Measurements from ENCODE around the gene HEPHL1.
"Not testable (repeated sequence)": the region's sequence is repeated elsewhere in the genome, so short reads cannot be mapped to it uniquely, and the experiment has no call there.

HEPHL1 gene, protein sequence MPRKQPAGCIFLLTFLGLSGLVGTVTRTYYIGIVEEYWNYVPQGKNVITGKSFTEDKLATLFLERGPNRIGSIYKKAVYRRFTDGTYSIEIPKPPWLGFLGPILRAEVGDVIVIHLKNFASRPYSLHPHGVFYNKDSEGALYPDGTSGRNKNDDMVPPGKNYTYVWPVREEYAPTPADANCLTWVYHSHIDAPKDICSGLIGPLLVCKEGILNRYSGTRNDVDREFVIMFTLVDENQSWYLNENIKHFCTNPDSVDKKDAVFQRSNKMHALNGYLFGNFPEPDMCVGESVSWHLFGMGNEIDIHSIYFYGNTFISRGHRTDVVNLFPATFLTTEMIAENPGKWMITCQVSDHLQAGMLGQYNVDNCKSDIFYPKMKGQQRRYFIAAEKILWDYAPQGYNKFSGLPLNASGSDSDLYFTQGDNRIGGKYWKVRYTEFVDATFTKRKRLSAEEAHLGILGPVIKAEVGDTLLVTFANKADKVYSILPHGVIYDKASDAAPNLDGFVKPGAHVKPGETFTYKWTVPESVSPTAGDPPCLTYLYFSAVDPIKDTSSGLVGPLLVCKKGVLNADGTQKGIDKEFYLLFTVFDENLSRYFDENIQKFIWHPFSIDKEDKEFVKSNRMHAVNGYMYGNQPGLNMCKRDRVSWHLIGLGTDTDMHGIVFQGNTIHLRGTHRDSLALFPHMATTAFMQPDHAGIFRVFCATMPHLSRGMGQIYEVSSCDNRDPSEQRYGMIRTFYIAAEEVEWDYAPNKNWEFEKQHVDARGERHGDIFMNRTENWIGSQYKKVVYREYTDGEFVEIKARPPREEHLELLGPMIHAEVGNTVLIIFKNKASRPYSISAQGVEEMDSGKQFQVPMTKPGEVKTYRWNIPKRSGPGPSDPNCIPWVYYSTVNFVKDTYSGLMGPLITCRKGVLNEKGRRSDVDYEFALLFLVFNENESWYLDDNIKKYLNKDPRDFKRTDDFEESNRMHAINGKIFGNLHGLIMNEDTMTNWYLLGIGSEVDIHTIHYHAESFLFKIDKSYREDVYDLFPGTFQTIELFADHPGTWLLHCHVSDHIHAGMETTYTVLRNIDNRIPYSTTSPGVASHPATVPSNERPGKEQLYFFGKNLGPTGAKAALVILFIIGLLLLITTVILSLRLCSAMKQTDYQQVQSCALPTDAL

DNA sequence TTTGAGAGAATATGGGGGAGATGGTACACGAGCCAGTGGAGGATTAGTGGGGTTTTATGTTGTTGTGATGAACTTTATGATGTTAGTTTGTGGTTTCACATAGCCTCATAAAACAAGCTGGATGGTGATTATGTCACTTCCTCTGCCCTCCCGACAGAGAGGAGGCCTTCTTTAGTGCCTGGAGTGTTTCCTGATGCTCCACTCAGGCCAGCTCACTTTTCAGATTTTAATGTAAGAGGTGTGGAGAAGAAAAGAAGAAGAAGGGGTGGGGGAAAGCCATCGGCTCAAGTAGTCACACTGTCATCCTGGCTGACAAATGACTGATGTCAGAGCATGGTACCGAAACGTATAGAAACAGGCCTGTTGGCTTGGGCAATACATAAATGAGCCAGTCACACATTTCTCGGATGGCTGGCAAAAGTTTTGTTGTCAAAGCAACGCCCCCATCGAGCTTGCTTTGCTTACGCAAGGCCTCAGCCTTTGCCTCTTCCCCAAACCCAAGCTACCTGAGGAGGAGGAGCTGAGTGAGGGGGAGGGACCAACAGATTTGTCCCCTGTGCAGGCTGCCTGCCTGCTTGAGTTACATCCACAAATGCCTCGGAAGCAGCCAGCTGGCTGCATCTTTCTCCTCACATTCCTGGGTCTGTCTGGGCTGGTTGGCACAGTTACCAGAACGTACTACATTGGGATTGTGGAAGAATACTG is at the start of gene HEPHL1:
Gene HEPHL1 (plus strand): TSS at position 578 of the 705 bp plus-strand sequence. CDS start 15 bp downstream, at position 593.
- FAIRE-seq, result no peak

DNA sequence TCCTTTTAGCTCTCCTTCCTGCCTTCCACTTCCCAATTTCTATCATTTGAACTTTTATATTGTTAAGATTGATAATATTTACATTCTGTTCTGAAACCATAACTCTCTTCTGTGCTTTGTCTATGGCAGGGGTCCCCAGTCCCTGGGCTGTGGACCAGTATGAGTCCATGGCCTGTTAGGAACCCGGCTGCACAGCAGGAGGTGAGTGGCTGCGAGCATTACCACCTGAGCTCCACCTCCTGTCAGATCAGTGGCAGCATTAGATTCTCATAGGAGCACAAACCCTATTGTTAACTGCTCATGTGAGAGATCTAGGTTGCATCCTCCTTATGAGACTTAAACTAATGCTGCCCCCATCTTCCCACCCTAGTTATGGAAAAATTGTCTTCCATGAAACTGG is 48.4 kb upstream of the HEPHL1 start:
- FAIRE-seq, result no peak

DNA sequence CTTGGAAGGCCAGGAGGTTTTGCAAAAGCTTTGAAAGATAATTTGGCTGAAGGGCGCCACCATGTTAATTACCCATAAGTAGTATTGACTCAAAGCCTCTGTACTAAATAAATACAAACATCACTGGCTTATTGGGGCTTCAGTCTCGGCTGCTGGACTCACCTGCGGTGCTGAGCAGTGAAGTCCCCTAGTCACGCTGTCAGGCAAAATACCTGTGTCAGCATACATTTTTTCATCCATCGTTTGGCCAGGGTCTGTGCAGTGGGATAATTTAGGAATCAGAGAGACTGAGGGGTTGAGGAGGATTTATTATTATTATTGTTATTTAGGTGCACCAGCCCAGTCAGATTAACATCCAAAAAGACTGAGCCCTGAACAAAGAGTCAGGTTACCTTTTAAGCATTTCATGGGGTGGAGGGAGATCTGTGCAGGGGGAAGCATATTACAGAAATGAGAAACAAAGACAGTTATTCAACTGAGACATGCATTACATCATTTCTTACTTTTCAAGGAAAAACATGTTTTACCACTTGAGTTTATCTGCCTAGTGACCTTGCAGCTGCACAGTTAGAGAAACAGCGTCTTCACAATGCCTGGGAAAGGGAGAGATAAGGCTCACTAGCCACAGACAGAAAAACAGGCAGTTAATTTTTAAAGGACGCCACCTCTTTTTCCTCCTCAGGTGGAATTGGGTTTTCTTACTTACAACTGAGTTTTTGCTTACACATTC is 47.7 kb upstream of the HEPHL1 start:
- FAIRE-seq, result not testable (repeated sequence)

DNA sequence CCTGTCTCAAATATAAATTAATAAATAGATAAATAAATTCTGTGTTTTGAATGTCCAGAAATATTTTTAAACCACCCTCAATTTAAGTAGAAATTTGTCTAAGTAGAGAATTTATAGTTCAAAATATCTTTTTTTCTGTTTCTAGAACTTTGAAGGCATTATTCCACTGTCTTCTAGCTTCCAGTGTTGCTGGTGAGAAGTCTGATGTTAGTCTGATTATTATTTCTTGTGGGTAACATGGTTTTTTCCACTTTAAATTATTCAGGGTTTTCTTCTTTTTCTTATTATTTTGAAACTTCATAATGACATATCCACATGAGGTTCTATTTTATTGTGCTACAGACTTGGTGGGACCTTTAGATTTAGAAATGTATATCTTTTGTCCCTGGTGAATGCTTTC is 46.4 kb upstream of the HEPHL1 start:
- FAIRE-seq, result no peak

DNA sequence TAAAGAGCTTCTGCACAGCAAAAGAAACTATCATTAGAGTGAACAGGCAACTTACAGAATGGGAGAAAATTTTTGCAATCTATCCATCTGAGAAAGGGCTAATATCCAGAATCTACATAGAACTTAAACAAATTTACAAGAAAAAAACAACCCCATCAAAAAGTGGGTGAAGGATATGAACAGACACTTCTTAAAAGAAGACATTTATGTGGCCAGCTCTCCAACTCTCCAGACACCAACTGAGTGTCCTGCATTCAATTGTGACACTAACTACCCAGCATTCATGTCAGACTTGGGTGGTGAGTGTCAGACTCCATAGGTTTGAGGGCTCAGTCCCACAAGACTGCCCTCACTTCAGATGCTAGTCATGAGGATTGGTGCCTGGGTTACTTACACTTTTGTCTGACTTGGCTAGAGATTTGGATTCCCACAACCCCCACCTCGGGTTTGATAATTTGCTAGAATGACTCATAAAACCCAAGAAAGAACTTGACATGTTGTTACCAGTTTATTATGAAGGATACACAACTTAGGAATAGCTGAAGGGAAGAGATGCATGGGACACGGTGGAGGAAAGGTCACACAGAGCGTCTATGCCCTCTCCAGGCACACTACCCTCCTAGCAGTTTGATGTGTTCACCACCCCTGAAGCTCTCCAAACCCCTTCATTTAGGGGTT is 44.4 kb upstream of the HEPHL1 start:
- FAIRE-seq, result not testable (repeated sequence)

DNA sequence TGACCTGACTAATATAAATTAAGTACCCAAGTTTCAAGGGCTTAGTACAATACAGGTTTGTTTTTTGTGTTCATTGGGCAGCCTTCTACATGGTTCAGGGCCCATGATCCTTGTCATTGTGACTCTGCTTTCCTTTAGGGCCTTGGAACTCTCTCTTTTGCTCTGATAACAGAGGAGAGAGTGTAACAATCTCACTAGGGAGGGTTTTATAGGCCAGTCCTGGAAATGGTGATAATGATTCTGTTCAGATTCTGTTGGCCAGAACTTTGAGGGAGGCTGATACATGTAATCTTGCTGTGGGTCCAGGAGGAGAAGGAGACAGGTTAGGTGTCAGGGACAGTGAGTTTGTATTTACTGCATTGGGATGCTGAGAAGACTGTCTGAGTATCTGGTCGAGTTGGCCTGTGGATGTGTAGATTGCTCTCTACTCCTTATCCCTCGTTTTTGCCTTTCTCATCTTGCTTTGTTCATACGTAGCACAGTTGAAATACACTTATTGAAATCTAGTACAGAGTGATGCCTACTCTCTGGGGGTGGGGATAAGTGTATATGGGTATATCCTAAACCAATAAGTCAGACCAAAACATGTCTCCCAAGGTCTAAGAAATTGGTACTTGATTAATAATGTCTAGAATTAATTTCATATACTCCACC is 37.5 kb upstream of the HEPHL1 start:
- FAIRE-seq, result no peak

DNA sequence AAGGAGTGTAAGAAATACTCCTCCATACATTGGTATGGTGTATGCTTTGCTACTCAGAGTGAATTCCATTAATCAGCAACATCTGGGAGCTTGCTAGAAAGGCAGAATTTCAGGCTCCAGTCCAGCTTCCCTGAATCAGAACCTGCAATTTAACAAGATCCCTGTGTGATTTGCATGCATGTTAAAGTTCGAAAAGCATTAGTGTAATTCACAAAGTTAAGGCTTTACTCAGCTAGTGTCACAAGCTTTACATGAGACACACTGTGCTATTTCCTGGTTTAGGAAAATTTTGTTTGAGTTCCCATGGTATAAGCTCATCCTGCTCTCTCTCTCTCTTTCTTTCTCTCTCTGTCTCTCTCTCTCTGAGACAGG is 37.0 kb upstream of the HEPHL1 start:
- FAIRE-seq, result no peak

DNA sequence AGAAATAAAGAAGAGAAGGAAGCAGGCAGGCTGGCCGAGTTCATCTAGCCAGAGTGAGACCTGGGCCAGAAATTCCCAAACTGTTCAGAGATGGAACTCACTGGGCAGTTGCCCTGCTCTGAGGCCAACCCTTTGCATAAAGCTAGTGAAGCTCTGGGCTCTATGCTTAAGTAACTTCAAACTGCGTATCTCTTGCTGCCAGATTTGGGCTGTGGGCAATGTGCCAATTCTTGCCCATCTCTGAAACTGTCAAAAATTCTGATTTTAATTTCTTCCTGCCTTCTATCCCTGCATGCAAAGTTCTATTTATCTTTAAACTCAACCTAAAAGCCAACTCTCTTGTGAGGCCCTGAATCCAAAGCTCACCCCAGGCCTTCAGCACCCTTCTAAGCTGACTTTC is 36.2 kb upstream of the HEPHL1 start:
- FAIRE-seq, result no peak

DNA sequence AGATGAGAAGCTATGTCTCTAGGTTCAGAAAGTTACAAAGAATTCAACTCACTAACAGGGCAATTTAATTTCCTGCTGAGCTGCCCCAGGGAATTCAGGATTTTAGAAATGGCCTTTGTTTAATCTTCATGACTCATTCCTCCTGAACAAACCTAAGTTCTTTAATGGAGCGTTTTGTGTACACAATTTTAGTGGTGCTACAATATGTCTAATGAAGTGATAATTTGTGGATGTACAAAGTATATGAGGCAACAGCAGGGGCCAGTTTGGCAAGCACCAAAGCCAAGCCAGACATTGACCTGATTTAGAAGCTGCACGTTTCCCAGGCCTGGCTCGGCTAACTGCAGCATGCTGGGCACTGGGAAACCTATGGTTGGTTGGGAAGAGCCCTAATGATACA is 34.4 kb upstream of the HEPHL1 start:
- no peak for FAIRE-seq

DNA sequence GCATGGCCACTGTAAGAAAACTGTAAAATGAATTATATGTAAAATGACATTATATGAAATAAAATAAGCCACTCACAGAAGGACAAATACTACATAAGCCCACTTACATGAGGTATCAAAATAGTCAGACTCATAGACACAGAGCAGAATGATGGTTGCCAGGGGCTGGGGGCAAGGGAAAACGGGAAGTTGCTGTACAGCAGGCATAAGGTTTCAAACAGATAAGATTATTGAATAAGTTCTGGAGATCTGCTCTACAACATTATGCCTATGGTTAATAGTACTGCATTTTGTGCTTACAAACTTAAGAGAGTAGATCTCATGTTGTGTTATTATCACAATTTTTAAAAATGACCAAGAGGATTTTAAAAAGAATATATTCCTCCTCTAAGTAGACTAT is 32.7 kb upstream of the HEPHL1 start:
- FAIRE-seq, result no peak

DNA sequence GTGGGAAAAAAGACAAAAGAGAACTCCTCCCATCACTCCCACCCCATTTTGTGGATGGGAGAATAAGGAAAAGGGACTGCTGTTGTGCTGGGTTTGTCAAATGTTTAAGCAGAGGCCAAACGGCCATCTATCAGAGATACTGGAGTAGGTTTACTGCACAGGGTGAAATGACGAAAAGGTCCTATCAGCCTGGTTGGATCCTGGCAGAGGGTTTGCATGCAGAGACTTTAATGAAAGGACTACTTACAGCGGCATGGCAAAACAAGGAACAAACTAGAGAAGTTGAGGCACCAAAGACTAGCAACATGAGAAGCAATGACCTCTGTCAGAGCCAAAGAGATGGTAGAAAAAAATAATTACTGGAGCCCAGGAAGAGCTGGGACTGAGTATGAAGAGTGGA is 32.2 kb upstream of the HEPHL1 start:
- FAIRE-seq, result no peak

DNA sequence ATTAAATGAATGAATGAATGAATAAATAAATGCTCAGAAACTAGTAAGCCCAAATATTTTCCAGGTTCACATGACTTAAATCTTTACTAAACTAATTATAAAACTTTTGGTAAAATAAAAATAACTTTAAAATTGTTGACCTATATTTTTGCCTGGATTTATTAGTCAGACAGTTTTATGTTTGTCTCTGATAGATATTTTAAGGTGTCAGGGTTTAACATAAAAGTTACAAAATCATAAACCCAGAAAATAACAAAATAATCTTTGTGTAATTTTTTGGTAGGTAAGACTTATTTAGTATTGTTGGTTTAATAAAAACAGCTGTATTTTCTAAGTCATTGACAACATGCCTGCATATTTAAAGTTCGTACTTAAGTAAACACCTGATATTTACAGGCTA is 27.4 kb upstream of the HEPHL1 start:
- FAIRE-seq, result no peak

DNA sequence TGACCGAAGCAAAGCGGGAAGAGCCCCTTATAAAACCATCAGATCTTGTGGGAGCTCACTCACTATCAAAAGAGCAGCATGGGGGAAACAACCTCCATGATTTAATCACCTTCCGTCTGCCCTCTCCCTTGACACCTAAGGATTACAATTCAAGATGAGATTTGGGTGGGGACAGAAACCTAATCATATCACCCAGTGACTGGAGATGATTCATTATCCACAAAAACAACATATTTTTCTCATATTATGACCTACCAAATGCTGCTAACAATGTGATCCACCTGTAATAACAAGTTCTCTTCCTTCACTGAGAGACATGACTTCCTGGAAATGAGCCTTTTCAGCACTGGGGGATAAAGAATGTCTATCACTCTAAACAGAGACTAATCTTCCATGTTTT is 23.4 kb upstream of the HEPHL1 start:
- no peak for FAIRE-seq

DNA sequence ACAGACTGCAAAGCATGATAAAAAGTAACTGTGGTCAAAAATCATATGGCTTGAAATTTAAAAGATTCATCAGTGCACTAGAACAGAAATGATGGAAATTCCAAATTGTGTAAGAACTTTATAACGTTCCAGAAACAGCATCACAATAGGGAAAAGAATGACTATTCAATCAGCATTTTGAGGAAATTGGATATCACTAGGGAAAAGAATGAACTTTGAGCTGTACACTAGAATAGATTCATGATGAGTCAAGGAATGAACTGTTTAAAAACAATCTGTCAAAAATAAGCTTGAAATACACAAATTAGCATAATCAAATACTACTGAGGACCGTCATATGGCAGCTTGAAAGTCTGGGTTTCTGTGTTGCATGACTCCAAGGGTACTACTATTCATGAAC is 20.5 kb upstream of the HEPHL1 start:
- no peak for FAIRE-seq

DNA sequence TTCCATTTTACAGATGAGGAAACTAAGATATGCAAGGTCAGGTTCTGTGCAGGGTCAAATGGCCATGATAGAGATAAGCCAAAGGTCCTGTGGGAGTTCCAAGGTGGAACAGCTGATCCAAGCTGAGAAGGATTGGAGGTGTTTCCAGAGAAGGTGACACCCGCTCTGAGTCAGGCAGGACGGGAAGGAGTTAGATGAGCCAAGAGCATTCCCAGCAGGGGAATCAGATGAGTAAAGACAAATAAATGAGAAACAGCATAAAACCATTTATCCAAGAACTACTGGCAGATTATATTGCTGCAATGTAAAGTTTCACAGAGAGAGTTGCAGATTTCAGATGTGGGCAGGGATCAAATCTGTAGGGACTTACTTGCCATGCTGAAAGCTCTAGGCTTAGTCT is 18.9 kb upstream of the HEPHL1 start:
- no peak for FAIRE-seq

DNA sequence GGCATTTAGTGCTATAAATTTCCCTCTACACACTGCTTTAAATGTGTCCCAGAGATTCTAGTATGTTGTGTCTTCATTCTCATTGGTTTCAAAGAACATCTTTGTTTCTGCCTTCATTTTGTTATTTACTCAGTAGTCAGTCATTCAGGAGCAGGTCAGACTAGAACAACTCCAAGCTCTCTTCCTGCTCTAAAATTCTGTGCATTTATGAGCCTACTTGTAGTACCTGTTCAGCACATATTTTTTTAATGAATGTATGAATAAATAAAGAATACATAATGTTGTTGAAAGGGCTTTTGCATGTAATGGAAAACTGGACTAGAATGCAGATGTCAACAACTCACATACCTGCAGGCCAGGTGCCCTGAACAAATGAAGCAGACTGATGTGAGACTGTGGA is 13.7 kb upstream of the HEPHL1 start:
- FAIRE-seq, result no peak

DNA sequence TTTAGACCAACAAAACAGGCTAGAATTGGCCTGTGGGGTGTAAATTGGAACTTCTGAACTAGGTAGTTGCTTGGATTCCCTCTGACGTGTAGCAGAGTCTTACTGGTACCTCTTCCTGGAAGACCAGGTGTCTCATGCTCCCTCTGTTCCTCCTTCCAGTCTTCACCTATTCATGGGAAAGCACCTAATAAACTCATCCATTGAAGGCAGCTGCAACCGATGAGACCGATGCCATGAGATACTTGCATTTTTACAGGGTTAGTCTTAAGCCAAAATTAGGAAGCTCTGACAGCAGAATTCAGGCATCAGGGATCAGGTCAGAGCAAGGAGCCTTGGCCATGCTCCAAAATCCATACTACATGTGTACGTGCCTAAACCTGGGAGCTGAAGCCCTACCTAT is 13.2 kb upstream of the HEPHL1 start:
- no peak for FAIRE-seq

DNA sequence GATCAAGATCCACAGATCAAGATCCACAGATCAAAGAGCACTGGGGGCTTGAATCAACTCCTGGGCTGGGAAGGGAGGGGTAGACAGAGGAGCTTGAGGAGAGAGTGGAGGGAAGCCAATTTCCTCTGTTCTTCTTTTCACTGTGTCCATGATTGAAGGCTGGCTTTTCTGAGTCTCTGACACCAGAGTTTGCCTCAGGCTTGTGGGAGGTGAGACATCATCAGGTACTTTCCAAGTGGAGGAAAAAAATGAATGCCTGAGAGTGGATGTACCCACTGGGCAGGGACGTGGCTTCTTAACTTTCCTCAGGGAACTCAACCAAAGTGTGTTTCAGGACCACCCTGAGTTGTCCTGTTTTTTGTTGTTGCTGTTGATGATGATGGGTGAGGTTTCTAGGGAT is 11.0 kb upstream of the HEPHL1 start:
- FAIRE-seq, result no peak

DNA sequence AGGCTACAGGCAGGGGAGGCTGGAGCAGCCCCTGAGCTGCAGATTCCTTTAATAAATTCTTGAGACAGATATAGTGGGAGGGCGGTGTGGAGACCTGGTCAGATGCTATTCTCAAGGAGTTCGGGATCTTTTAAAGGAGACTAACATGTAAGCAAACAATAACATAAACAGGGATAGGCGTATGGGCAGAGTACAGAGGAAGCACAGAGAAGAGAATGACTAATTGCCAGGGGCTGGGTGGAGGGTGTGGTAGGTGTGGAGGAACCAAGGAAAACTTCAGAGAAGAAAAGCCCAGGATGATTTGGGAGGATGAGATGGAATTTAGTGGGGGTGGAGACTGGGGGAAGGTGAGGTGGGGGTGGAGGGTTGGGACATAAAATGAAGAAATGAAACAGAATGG is 9.7 kb upstream of the HEPHL1 start:
- FAIRE-seq, result no peak

DNA sequence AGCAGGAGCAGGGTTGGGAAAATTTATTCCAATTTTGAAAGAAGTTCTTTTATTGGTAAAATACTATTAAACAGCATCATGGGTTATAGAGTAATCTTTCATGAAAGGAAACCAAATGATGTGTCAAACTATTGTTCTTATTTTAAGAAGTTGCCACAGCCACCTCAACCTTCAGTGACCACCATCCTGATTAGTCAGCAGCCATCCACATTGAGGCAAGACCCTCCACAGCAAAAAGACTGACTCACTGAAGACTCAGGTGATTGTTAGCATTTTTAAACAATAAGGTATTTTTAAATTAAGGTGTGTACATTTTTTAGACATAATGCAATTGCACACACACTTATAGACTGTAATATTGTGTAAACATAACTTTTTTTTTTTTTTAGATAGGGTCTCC is 3.7 kb upstream of the HEPHL1 start:
- no peak for FAIRE-seq

DNA sequence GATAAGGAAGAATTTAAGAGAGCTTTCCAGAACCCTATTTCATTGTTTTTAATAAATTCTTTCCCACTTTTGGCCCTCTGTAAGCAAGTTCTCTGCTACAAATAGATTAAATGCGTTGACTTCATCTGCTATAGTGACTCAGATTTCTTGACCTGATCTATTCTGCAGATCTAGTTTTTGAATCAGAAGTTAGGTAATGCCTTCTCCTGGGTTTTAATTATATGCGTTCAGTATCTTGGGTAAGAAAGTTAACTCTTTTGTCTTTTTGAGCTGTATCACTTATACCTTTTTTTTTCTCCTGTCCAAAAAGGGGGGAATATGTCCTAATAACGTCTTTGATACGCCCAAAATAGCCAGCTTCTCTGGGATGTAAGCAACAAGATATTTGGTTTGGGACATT is 2.4 kb upstream of the HEPHL1 start:
- FAIRE-seq, result no peak

All from endometrium (tissue), 2 donors.